Measurements from ENCODE around the gene PROC.
"Not testable (repeated sequence)": the region's sequence is repeated elsewhere in the genome, so short reads cannot be mapped to it uniquely, and the experiment has no call there.

Gene PROC

DNA sequence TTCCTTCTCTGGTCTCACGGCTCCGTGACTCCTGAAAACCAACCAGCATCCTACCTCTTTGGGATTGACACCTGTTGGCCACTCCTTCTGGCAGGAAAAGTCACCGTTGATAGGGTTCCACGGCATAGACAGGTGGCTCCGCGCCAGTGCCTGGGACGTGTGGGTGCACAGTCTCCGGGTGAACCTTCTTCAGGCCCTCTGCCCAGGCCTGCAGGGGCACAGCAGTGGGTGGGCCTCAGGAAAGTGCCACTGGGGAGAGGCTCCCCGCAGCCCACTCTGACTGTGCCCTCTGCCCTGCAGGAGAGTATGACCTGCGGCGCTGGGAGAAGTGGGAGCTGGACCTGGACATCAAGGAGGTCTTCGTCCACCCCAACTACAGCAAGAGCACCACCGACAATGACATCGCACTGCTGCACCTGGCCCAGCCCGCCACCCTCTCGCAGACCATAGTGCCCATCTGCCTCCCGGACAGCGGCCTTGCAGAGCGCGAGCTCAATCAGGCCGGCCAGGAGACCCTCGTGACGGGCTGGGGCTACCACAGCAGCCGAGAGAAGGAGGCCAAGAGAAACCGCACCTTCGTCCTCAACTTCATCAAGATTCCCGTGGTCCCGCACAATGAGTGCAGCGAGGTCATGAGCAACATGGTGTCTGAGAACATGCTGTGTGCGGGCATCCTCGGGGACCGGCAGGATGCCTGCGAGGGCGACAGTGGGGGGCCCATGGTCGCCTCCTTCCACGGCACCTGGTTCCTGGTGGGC lies 10.0 kb downstream of the PROC start:
- no peak for DNase-seq

DNA sequence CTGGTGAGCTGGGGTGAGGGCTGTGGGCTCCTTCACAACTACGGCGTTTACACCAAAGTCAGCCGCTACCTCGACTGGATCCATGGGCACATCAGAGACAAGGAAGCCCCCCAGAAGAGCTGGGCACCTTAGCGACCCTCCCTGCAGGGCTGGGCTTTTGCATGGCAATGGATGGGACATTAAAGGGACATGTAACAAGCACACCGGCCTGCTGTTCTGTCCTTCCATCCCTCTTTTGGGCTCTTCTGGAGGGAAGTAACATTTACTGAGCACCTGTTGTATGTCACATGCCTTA lies 10.5 kb downstream of the PROC start:
- no peak for DNase-seq

GRCh38 chr2:127429291-127429690 lies 11.1 kb downstream of the PROC start:
- no peak for DNase-seq

DNA sequence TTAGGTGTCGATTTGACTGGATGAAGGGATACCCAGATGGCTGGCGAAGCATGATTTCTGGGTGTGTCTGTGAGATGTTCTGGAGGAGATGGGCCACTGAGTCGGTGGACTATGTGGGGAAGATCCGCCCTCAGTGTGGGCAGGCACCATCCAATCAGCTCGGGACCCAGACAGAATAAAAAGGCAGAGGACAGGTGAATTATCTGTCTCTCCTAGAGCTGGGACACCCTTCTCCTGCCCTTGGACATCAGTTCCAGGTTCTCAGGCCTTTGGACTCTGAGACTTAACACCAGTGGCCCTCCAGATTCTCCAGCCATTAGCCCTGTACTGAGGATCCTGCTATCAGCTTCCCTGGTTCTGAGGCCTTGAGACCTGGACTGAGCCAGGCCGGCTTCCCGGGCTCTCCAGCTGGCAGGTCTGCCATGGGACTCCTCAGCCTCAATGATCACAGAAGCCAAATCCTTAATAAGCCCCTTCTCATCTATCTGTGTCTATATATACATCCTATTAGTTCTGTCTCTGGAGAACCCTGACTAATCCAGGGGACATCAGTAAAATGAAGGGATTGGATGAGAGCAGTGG lies 11.7 kb downstream of the PROC start:
- no peak for DNase-seq

GRCh38 chr2:127431408-127432023 lies 13.3 kb downstream of the PROC start:
- no peak for DNase-seq

DNA sequence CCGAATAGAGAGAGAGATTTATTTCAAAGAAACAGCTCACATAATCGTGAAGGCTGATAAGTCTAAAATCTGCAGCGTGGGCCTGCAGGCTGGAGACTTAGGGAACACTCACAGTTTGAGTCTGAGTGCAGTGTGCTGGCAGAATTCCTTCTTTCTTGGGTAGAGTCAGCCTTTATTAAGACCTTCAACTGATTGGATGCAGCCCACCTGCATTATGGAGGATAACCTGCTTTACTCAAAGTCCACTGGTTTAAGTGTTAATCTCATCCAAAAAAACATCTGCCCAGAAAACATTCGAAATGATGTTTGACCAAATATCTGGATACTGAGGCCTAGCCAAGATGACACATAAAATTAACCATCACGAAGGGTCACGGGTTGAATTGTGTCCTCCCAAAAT lies 16.3 kb downstream of the PROC start:
- no peak for DNase-seq

DNA sequence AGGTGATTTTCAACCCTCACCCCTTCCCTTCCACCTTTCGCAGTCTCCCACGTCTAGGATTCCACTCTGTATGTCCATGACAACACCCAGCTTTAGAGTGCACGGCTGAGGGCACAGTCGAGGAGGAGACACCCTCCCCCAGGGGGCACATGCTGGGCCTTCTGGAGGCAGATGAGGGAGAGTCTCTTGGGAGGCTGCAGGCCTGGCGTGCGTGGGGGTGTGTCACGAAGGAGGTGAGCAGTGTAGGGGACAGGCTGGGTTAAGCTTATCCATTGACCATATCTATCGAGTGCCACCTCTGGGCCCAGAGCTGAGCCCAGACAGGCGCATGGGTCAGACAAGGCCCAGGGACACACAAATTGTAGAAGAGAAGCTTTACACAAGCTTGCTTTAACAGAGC lies 18.8 kb downstream of the PROC start:
- no peak for DNase-seq

- no peak for DNase-seq
Observed at GRCh38 chr2:127437781-127438726, 19.8 kb downstream of the PROC start.

DNA sequence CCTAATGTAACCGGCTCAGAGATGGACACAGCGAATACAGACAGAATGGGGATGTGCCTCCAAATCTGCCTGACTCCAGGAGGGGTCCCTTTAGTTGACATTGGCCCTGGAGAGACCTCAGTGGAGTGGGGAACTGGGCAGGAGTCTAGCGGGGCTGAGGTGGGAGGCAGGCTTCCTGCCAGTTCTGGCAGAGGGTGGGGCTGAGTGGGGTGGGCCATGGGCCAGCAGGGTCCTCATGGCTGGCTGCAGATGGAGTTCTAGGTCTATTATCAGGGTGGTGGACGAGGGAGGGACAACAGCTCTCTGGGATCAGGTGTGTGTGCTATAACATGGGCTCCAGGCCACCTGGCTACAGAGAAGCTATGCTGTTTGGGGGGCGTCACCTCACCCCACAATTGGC lies 21.1 kb downstream of the PROC start:
- no peak for DNase-seq

DNA sequence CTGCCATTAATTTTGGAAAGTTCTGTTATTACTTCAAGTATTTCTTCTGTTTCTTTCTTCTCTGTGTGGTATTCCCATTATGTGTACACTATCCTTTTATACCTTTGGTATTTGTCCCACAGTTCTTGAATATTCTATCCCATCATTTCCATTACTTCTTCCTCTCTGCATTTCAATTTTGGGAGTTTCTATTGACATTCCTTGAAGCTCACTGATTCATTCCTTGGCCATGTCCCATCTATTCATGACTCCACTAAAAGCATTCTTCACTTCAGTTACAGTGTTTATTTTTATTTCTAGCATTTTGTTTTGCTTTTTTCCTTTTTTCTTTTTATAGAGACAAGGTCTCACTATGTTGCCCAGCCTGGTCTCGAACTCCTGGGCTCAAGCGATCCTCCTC lies 30.3 kb downstream of the PROC start:
- no peak for DNase-seq

DNA sequence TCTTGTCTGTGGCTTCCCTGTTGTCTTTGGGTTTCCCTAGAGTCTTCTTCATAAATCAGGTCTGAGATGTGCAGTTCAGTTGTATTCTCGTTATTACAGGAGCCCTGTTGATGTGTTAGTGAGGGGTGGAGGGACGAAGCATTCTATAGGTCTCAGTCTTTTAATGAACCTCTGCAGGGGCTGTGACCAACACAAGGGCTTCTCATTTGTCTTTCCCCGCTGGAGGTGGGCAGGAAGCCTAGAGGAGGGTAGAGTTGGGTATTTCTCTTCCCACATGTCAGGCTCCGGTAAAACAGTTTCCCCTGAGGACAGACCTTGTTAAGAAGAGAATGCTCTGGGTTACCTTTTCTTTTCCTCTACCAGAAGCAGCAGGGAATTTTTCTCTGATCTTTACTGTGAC lies 31.2 kb downstream of the PROC start:
- DNase-seq = no peak

DNA sequence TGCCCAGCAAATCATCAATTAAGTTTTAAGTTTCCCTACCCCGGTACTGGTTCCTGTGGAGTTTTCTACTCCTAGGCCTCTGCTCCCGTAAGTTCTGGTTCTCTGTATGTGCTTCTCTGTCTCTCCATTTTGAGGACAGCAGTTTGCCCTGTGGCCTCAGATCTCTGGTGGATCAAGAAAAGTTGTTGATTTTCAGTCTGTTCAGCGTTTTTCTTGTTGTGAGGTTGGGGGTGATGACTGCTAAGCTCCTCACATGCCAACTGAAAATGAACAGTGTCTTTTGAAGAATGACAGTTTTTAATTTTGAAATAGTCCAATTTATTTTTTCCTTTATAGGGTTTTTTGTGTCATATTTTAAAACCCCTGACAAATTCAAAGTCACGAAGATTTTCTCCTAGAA lies 31.7 kb downstream of the PROC start:
- DNase-seq = no peak

GRCh38 chr2:127451981-127452380 lies 33.8 kb downstream of the PROC start:
- no peak for DNase-seq

DNA sequence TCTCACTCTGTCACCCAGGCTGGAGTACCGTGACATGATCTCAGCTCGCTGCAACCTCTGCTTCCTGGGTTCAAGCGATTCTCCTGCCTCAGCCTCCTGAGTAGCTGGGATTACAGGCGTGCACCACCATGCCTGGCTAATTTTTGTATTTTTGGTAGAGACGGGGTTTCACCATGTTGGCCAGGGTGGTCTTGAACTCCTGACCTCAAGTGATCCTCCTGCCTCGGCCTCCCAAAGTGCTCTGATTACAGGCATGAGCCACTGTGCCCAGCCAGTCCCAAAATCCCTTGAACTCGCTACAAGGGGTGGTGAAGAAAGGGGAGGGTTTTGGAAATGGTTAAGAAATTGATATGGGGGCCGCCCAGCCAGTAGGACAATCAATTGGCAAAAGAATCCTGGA lies 34.2 kb downstream of the PROC start:
- DNase-seq = not testable (repeated sequence)

DNA sequence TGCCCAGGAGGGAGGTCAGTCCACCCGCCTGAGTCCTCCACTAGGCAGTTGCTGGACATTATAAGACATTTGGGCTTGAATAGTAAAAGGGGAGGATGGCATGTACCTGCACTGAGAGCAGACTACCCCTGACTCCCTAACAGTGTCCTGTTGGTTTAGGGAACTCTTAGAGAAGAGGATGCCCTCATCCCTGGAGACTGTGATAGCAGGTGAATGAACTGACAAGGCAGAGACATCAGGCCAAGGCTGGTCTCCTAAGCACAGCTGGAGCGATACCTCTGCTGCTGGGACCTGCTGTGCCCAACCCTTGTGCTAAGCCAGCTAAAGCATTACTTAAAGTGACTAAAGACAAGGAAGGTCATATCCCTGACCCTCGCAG lies 34.8 kb downstream of the PROC start:
- DNase-seq = no peak

GRCh38 chr2:127453392-127454171 lies 35.4 kb downstream of the PROC start:
- DNase-seq = no peak

- no peak for DNase-seq
Observed at GRCh38 chr2:127454595-127455565, 36.7 kb downstream of the PROC start.

GRCh38 chr2:127455566-127456493 lies 37.6 kb downstream of the PROC start:
- DNase-seq = no peak

DNA sequence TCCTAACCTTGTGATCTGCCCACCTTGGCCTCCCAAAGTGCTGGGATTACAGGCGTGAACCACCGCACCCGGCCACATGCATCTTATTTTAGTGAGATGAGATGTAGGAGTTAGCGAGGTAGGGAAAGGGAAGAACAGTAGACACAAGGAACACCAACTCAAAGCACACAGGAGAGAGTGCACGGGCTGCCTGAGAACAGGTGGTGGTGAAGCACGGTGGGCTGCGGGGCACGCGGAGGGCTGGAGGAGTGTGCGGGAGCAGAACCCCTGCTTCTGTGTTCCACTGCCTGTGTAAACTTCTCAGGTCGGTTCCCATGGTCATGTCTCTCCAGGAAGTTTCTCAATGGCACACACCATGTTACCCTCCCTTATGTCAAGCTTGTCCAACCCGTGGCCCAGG lies 38.7 kb downstream of the PROC start:
- DNase-seq = no peak

DNA sequence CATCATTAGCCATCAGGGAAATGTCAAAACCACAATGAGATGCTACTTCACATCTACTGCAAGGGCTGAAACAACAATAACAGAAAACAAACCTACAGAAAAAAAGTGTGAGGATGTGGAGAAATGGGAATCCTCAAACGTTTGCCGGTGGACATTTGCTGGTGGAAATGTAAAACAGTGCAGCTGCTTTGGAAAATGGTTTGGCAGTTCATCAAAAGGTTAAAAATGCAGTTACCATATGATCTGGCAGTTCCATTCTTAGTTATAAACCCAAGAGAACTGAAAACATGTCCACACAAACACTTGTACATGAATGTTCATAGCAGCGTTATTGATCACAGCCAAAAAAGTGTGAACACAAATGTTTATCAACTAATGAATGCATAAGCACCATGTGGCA lies 44.2 kb downstream of the PROC start:
- DNase-seq = no peak

Measured in NCI-H226 (cell line).